ENCODE results near the gene VIPR2.
"Not testable (repeated sequence)": the region's sequence is repeated elsewhere in the genome, so short reads cannot be mapped to it uniquely, and the experiment has no call there.

The VIPR2 gene

GRCh38 chr7:159086301-159086925 lies 58.3 kb downstream of the VIPR2 start:
- no peak for DNase-seq

DNA sequence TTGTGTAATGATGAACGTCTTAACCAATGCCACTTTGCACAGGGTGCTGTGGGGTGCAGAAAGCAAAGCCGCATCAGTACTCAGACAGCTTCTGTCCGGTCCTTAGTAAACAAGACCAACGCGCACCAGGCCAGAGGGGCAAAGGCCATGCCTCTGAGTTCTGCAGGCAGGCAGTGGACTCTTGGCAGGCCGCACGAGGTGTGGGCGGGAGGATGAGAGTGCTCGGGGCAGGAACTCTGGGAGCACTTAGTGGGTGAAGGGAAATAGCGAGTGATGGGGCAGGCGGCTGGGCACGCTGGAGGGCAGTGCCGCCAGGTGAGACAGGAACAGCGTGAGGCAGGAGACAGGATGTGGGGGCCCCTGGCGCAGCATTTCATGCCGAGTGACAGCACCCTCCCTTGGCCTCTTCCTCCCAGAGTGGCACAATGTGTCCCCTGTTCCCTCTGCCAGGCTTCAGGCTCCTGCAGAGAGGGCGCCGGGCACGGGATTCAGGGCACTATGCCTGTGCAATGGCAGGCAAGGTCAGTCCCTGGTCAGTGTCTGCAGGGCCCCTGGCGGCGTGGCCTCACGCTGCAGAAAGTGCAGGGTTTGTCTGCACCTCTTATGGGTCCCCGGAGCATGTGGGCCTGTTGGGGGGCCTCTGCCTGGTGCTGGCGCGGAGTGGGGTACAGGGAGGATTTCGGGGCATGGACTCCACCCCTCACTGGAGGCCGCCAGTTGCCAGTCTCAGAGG lies 60.4 kb downstream of the VIPR2 start:
- DNase-seq, result no peak

GRCh38 chr7:159083698-159084068 lies 61.0 kb downstream of the VIPR2 start:
- no peak for DNase-seq

- DNase-seq, result no peak
These were observed 61.5 kb downstream of the VIPR2 start for GRCh38 chr7:159083001-159083697.

- DNase-seq, result not testable (repeated sequence)
These were observed 62.6 kb downstream of the VIPR2 start for GRCh38 chr7:159082075-159082474.

- DNase-seq, result no peak
These were observed 65.8 kb downstream of the VIPR2 start for GRCh38 chr7:159078911-159079270.

GRCh38 chr7:159078193-159078910 lies 66.3 kb downstream of the VIPR2 start:
- no peak for DNase-seq

GRCh38 chr7:159076333-159076732 lies 68.3 kb downstream of the VIPR2 start:
- no peak for DNase-seq

GRCh38 chr7:159075563-159076238 lies 69.0 kb downstream of the VIPR2 start:
- DNase-seq, result no peak

DNA sequence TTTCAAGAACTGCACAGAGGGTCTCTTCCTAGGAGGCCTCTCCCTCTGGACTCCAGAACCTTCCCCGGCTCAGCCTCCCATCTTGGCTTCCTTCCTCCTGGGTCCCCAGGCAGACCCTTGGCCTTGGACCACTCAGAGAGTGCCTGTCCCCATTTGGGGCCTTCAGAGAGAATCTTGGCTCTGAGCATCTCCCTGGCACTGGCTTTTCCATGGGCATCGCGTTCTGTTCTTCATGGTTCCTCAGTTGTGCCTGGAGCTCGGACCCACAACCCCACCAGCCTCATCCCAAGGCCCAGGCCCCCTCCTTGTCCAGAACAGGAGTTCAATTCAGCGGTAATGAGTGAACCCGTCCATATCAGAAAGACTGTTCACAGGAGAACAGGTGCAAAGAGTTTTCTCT lies 73.4 kb downstream of the VIPR2 start:
- DNase-seq, result no peak

DNA sequence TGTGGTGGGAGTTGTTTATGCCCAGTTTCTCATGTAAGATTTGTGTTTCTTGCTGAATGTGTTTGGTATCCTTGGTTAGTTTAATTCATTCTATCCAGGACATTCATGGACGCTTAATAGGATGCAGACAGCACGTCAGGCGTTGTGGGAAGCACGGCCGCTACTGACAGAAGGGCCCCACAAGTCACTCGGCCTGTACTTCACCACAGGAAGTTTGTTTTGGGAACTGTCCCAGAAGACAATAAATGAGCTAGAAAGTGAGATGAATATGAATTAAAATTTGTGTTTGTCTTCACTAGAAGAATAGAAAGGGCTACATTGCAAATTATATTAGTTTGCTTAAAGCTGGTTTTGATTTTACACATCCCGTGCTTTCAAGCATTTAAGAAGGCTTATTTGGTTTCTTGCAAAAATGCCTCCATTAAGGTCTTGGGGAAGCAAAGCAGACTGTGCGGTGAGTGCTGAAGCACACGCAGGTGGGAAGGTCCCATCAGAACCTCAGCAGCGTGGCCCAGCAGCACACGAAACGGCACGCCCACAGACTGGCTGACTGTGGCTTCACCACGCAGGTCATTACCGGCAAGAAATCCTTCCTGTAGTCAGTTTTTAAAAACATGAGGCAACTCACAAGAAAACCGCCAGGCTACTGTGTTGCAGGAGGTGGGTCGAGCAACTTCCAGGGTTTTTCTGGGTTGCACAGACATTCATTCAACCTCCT lies 74.1 kb downstream of the VIPR2 start:
- peak; percentile 23 for DNase-seq

GRCh38 chr7:159068893-159069448 lies 75.7 kb downstream of the VIPR2 start:
- no peak for DNase-seq

GRCh38 chr7:159068488-159068811 lies 76.2 kb downstream of the VIPR2 start:
- no peak for DNase-seq

DNA sequence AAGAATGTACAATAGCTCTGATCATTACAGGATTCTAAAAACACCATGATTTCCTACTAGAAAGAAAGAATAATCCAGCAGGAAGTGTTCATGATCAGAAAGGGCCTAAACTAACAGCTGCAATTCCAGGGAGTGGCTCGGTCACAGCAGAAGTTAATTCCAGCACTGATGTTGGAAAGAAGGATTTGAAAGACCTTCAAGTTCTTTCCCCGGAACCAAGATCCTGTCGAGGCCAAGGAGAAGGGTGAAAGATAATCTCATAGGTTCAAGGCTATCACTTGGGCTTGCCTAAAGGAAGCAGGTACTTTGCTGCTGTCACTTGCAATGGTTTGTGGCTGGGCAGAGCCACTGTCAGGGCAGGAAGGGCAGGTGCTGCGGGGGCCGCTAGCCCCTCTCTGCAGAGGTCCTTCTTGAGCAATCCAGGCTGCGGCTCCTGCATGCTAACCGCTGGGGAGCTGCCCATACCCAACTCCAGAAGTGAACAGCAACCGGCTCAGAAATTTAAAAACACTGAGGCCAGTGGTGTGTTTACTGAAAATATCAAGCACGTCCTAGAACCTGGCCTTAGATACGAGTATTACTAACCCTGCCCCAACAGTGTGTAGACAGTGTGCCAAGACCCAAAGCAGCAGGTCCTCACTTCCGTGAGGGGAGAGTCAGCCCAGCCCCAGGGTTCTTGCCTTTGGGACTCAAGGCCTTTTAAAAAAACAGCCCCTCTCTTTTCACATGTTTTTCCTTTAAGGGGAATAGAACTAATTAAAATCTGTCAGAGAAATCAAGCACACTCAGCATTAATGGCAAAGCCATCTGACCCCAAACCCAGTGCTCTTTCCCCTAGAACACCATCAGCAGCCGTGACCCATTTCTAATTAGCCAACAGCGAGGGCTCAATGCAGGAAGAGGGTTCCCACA lies 76.8 kb downstream of the VIPR2 start:
- DNase-seq, result no peak

DNA sequence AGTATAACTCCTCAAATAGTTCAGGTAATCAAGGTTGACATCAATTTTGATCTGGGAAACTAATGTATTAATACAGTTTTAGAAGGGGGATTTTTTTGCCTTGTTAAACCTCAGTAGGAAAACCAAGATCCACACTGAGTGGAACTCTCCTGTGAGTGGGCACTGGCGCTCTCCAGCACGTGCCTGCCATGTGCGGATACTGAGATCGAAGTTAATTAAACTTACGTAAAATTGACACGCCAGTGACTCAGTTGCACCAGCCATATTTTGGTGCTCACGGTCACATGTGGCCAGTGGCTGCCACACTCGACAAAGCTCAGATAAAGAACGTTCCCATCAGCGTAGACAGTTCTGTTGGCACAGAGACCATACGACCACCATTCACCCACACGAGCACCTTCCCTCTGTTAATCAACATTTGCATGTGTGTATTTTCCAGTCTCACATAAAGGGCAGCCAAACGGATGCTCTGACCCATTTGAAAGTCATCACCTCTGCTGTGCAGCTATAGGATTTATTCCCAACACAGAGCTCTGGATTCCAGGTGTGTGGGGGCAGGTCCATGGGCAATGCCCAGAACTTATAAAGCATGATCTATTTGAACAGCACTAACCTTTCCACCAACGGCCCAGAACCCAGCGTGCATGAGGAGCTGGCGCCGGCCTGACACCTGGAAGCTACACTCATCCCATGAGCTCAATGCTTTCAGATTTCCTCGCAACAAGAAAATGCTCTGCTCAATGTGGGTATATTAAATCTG lies 77.7 kb downstream of the VIPR2 start:
- no peak for DNase-seq

GRCh38 chr7:159065852-159066480 lies 78.7 kb downstream of the VIPR2 start:
- no peak for DNase-seq

DNA sequence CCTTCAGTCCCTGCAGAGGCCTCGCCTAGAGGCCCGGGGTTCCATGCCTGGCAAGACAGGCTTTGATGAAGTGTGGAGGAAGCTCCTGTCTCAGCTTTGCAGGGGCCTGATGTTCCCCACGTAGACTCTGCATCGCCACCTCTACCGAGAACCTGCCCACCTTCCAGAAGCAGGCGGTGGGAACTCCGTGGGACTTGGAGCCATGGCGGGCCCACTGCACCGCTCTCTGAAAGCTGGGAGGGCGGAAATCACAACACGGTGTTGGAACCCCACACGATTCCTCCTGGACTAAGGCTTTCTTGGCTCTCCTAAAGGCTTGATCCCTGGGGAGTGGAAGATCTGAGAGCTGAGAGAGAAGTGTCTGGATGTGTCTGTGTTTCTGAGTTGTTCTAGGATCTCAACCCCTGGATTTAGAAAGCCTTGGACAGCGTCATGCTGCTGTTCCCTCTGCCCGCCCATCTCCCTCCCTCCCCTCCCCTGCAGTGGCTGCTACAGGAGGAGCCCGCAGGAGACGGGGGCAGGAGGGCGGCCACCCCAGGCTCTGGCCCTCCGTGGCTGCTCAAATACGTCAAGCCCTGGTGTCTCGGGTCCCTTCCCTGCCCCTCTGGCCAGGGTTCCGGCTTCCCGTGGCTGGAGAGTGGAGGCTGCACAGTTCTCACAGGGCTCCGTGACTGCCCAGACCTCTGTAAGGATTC lies 79.7 kb downstream of the VIPR2 start:
- DNase-seq, result no peak

DNA sequence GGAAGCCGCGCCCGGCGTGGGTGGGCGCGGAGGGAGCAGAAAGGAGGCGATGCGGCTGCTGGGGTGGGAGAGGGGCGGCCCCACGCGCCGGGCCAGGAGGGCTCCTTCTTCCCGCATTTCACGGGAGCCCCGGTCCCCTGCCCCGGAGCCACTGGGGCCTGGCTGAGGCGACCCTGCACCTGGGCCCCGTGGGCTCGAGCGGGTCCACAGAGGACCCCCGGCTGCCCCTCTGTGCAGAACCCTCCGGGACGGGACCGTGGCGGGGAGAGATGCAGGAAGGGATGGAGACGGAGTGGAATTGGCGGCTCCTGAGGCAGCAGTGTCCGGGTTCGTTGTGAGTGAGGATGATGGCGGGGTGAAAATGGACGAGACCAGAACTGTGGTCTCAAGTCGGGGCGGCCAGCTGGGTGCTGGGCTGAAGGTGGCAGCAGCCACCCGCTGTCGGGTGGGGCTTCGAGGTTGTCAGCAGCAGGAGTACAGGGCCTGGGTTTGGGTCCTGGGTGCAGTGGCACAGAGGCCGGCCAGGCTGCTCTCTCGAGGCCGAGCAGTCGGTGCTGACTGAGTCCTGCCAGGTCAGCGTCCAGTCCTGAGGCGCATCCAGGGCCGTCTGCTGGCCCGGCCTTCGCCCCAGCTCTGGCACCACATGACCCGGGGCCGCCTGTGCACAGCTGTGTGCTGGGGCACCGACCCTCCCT lies 80.4 kb downstream of the VIPR2 start:
- no peak for DNase-seq

Measured in NCI-H1092 treated with DMSO at 0.1 percent for 48 hours (cell line).